Liver (tissue), 9 donors: ENCODE data around the gene TOMM7. TPM values are rescaled to one million over a fixed set of nuclear protein-coding genes. Genes with fewer than 3 reads are reported as not detected.

Source experiments
- DNase-seq: peaks from one replicate; pipeline ENCODE4 v3.0.0-alpha.2; 2017; ENCODE audit warnings: low spot score
- H3K27ac ChIP-seq, 2 donors: one replicate each; pipeline ENCODE4 v1.7.0; 2013; ENCODE audit warnings: inconsistent platforms in 2 of 2, low read length in 2 of 2, control low read depth in 1 of 2, low read depth in 1 of 2, mild to moderate bottlenecking in 1 of 2
- H3K27me3 ChIP-seq, 4 donors: one replicate each; pipeline versions ENCODE4 v1.6.1 to v1.7.0; 2013; ENCODE audit warnings: low read length in 3 of 4, inconsistent platforms in 1 of 4, mild to moderate bottlenecking in 1 of 4, moderate library complexity in 1 of 4; ENCODE audit not compliant: control insufficient read depth in 4 of 4, insufficient read depth in 4 of 4
- H3K36me3 ChIP-seq, 4 donors: one replicate each; pipeline versions ENCODE4 v1.6.1 to v1.7.0; 2013; ENCODE audit warnings: low read length in 3 of 4, mild to moderate bottlenecking in 3 of 4, low read depth in 1 of 4, moderate library complexity in 1 of 4; ENCODE audit not compliant: control insufficient read depth in 4 of 4, insufficient read depth in 3 of 4
- H3K4me1 ChIP-seq, 4 donors: one replicate each; pipeline versions ENCODE4 v1.6.1 to v1.7.0; 2013; ENCODE audit warnings: low read length in 3 of 4, mild to moderate bottlenecking in 3 of 4, moderate library complexity in 1 of 4; ENCODE audit not compliant: control insufficient read depth in 4 of 4, insufficient read depth in 4 of 4
- H3K4me3 ChIP-seq, 3 donors: one replicate each; pipeline versions ENCODE4 v1.6.1 to v1.7.0; 2013; ENCODE audit warnings: low read length in 3 of 3, control low read depth in 1 of 3, low read depth in 1 of 3, mild to moderate bottlenecking in 1 of 3
- H3K9ac ChIP-seq, 2 donors: one replicate each; pipeline ENCODE4 v1.7.0; 2013; ENCODE audit warnings: low read length in 2 of 2, mild to moderate bottlenecking in 2 of 2, moderate library complexity in 2 of 2, control low read depth in 1 of 2, low read depth in 1 of 2
- H3K9me3 ChIP-seq, 4 donors: one replicate each; pipeline versions ENCODE4 v1.6.1 to v1.7.0; 2013; ENCODE audit warnings: low read length in 3 of 4; ENCODE audit not compliant: control insufficient read depth in 4 of 4
- ATF3 ChIP-seq: IDR thresholded peaks from 2 replicates; pipeline ENCODE4 v1.6.1; 2016; ENCODE audit warnings: antibody characterized with exemption
- EGR1 ChIP-seq, 2 donors: IDR thresholded peaks; 2 replicates each; pipeline ENCODE4 v1.6.1; 2016 to 2018; ENCODE audit warnings: antibody characterized with exemption in 2 of 2, low read depth in 2 of 2
- FOXA1 ChIP-seq: IDR thresholded peaks from 2 replicates; pipeline ENCODE4 v1.6.1; 2016; ENCODE audit warnings: antibody characterized with exemption
- FOXA2 ChIP-seq: IDR thresholded peaks from 2 replicates; pipeline ENCODE4 v1.6.1; 2016; ENCODE audit warnings: antibody characterized with exemption
- HNF4A ChIP-seq, 2 donors: conservative IDR thresholded peaks; 2 replicates each; pipeline ENCODE4 v1.6.1; 2016; ENCODE audit warnings: antibody characterized with exemption in 2 of 2, mild to moderate bottlenecking in 2 of 2
- HNF4G ChIP-seq: IDR thresholded peaks from 2 replicates; pipeline ENCODE4 v1.6.1; 2016; ENCODE audit warnings: antibody characterized with exemption
- JUND ChIP-seq, 2 donors: IDR thresholded peaks; 2 replicates each; pipeline ENCODE4 v1.6.1; 2016; ENCODE audit warnings: antibody characterized with exemption in 2 of 2
- RAD21 ChIP-seq, 2 donors: IDR thresholded peaks; 2 replicates each; pipeline ENCODE4 v1.6.1; 2016; ENCODE audit warnings: antibody characterized with exemption in 2 of 2, mild to moderate bottlenecking in 2 of 2
- ZBTB33 ChIP-seq: IDR thresholded peaks from 2 replicates; pipeline ENCODE4 v1.6.1; 2016; ENCODE audit warnings: antibody characterized with exemption
- WGBS: extraction: QIAGEN DNeasy Blood & Tissue Kit; methylation state at CpG from one replicate; pipeline ENCODE4 v1.1.7; 2013; 5-methylcytosine and 5-hydroxymethylcytosine counted together
- polyA plus RNA-seq, 2 donors: library from polyadenylated mRNA; stranded (reverse) in 1 of 2; unstranded in 1 of 2; fragments of 200-250 nt in 1 of 2; fragments of >200 nt in 1 of 2; fragmentation: Nextera tagmentation in 1 of 2; extraction: Ambion mirVana in 1 of 2; gene quantifications; one replicate each; pipeline versions ENCODE4 v1.2.1 to v1.2.3, GENCODE V29; 2013 to 2015
- total RNA-seq, 2 donors: library from RNA; depleted of rRNA; stranded (reverse); fragments of >200 nt; gene quantifications; one replicate each; pipeline ENCODE4 v1.2.3, GENCODE V29; 2014
- TF ChIP-seq, protein P1 (sequence below): fragments of 150-350 bp; IDR thresholded peaks from 2 replicates; pipeline ENCODE4 v1.5.1; 2017; ENCODE audit warnings: improper control_type of control experiment, low read depth, low read length; ENCODE audit not compliant: missing input control
- donor health status: healthy.
- donor health status: healthy.
- donor health status: healthy.
- donor health status: healthy.
- donor health status: healthy.

TOMM7 gene
- total and polyA plus RNA-seq, 4 donors: 39.2 to 271 (median 137) TPM

DNA sequence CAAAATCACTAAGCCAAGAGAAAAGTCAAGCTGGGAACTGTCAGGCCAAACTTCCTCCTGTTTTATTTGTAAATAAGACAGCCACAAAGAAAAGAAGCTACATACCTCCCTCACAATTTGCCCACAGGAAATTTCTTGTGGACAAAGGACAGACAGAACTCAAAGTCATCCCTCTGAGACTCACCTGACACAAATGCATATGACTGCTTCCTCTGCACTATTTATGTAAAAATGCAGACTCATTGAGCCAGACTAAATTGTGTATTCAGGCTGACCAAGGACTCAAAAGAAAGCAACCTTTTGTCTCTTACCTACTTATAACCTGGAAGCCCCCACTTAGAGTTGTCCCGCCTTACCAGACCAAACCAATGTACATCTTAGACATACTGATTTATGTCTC, 11.8 kb downstream of the TOMM7 start (continued):
- no peak for TF ChIP-seq ZBTB33

DNA sequence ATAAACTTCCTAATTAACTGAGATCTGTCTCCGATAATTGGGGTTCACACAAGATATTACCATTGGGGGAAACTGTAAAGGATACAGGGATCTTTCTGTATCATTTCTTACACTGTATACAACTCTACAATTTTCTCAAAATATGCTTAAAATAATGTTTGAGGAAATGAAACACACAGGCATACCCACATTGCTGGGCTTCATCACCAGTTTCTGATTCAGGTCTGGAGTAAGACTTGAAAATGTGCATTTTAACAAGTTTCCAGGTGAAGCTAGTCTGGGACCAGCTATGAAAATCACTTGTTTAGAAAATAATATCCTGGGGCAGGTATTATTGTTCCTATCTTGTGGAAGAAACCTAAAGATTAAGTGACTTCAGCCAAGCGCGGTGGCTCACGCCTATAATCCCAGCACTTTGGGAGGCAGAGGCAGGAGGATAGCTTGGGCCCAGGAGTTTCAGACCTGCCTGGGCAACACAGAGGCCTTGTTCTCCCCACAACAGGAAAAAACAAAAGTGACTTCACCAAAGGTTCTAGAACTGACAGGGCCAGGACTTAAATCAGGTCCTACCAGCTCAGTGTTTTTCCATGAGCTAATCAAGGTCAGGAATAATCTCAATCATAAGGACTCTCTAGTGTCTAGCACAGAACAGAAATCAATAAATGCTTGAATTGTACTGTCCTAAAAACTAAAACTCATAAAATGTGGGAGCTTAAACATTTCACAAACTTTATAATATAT, 12.6 kb downstream of the TOMM7 start:
- H3K27ac ChIP-seq: no peak overlapping the region
- H3K9me3 ChIP-seq: no peaks in the 10 kb centered on the region
- no peak for DNase-seq
- WGBS: 99% methylated on average over 4 of the region's 4 CpGs
- H3K36me3 ChIP-seq: peaks cover 0 to 14% (median 11%) of the 10 kb centered on the region in 4 donors
- peaks cover 0 to 2% (median 0%) of the 10 kb centered on the region in 4 donors for H3K4me1 ChIP-seq
- H3K4me3 ChIP-seq: no peak overlapping the region
- no peaks in the 10 kb centered on the region for H3K27me3 ChIP-seq
- no peak overlapping the region for H3K9ac ChIP-seq
- TF ChIP-seq ZBTB33 (no peak), JUND (IDR thresholded peaks at IDR 0.05) (no peak), RAD21 (IDR thresholded peaks at IDR 0.05) (no peak), ATF3 (no peak), HNF4G (no peak), FOXA1 (no peak)
- TF ChIP-seq, protein P1, sequence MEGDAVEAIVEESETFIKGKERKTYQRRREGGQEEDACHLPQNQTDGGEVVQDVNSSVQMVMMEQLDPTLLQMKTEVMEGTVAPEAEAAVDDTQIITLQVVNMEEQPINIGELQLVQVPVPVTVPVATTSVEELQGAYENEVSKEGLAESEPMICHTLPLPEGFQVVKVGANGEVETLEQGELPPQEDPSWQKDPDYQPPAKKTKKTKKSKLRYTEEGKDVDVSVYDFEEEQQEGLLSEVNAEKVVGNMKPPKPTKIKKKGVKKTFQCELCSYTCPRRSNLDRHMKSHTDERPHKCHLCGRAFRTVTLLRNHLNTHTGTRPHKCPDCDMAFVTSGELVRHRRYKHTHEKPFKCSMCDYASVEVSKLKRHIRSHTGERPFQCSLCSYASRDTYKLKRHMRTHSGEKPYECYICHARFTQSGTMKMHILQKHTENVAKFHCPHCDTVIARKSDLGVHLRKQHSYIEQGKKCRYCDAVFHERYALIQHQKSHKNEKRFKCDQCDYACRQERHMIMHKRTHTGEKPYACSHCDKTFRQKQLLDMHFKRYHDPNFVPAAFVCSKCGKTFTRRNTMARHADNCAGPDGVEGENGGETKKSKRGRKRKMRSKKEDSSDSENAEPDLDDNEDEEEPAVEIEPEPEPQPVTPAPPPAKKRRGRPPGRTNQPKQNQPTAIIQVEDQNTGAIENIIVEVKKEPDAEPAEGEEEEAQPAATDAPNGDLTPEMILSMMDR: no peak

DNA sequence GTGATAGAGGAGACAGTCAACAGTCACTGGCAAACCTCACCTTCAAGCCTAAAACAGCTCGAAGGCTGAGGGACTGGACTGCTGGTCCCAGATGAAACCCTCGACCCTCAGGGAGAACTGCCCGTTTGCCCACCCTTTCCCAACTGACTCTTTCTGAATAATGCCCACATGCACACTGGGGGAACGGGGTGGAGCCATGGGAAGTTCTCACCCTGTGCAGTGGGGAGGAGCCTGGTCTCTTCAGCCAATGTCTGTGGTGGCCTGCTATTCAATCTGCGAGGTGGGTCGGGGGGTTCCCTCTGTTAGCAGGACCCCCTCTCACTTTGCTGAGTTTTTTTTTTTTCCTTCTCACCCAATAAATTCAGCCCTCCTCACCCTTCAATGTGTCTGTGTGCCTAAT, 14.5 kb downstream of the TOMM7 start:
- no peak for DNase-seq
- no peaks in the 10 kb centered on the region for H3K9me3 ChIP-seq
- no peaks in the 10 kb centered on the region for H3K4me1 ChIP-seq
- H3K36me3 ChIP-seq: peaks cover 0 to 10% (median 8%) of the 10 kb centered on the region in 4 donors
- no peaks in the 10 kb centered on the region for H3K27me3 ChIP-seq
- no peak overlapping the region for H3K27ac ChIP-seq
- 86% methylated on average over 6 of the region's 6 CpGs for WGBS
- H3K4me3 ChIP-seq: no peak overlapping the region
- no peak overlapping the region for H3K9ac ChIP-seq
- TF ChIP-seq RAD21 (IDR thresholded peaks at IDR 0.05) (no peak), FOXA2 (no peak), HNF4A (conservative IDR thresholded peaks at IDR 0.05) (no peak), EGR1 (IDR thresholded peaks at IDR 0.05; ENCODE audit: low read depth in 2 of 2) (no peak)
